HepG2 (cell line): Measurements from ENCODE around the gene ACVR1B. TPM values are rescaled to one million over a fixed set of nuclear protein-coding genes. Genes with fewer than 3 reads are reported as not detected.

Experiments used
- BATF2 ChIP-seq: sonication (generic); formaldehyde crosslinking; IDR thresholded peaks from 2 replicates; pipeline ENCODE4 v1.8.0; 2022; ENCODE audit warnings: mild to moderate bottlenecking, missing genetic modification reagents, moderate library complexity
- FIP1L1 ChIP-seq: fragments of 200-400 bp; formaldehyde crosslinking; IDR thresholded peaks from 2 replicates; pipeline ENCODE4 v1.6.1; 2018; ENCODE audit warnings: low read depth, mild to moderate bottlenecking, low read length, moderate library complexity, borderline replicate concordance; ENCODE audit not compliant: insufficient read depth
- HINFP ChIP-seq: sonication (generic); formaldehyde crosslinking; IDR thresholded peaks from 2 replicates; pipeline ENCODE4 v1.4.0; 2020; ENCODE audit warnings: low read depth, mild to moderate bottlenecking, missing genetic modification reagents
- IRF1 ChIP-seq: sonication (generic); formaldehyde crosslinking; IDR thresholded peaks from 2 replicates; pipeline ENCODE4 v1.4.0; 2020; ENCODE audit warnings: low read depth, mild to moderate bottlenecking, missing genetic modification reagents
- LBX2 ChIP-seq: sonication (generic); formaldehyde crosslinking; IDR thresholded peaks from 2 replicates; pipeline ENCODE4 v1.5.0; 2020; ENCODE audit warnings: missing genetic modification reagents, mild to moderate bottlenecking, borderline replicate concordance
- PATZ1 ChIP-seq: sonication (generic); formaldehyde crosslinking; IDR thresholded peaks from 2 replicates; pipeline ENCODE4 v1.4.0; 2020; ENCODE audit warnings: missing genetic modification reagents
- POLR2AphosphoS5 ChIP-seq: IDR thresholded peaks from 2 replicates; pipeline ENCODE4 v1.6.1; 2012; ENCODE audit warnings: low read depth, low read length
- PRDM4 ChIP-seq: sonication (generic); formaldehyde crosslinking; IDR thresholded peaks from 2 replicates; pipeline ENCODE4 v1.9.0; 2021; ENCODE audit warnings: missing genetic modification reagents, borderline replicate concordance
- RFXANK ChIP-seq: IDR thresholded peaks from 2 replicates; pipeline ENCODE4 v1.6.1; 2016
- USF2 ChIP-seq, 2 experiments: sonication (generic) in 1 of 2; formaldehyde crosslinking in 1 of 2; IDR thresholded peaks; 2 replicates each; pipeline versions ENCODE4 v1.5.1 to v1.6.1; 2011 to 2020; ENCODE audit warnings: borderline replicate concordance in 1 of 2, low read depth in 1 of 2, low read length in 1 of 2, mild to moderate bottlenecking in 1 of 2, missing genetic modification reagents in 1 of 2, moderate library complexity in 1 of 2
- ZFP41 ChIP-seq: sonication (generic); formaldehyde crosslinking; IDR thresholded peaks from 2 replicates; pipeline ENCODE4 v1.4.0; 2020; ENCODE audit warnings: mild to moderate bottlenecking, missing genetic modification reagents, borderline replicate concordance
- ZNF230 ChIP-seq: sonication (generic); formaldehyde crosslinking; IDR thresholded peaks from 2 replicates; pipeline ENCODE4 v1.4.0; 2020; ENCODE audit warnings: mild to moderate bottlenecking, missing genetic modification reagents
- ZNF816 ChIP-seq: sonication (generic); formaldehyde crosslinking; IDR thresholded peaks from 2 replicates; pipeline ENCODE4 v1.8.0; 2022; ENCODE audit warnings: missing genetic modification reagents, mild to moderate bottlenecking, borderline replicate concordance
- polyA plus RNA-seq, 8 experiments: library from polyadenylated mRNA; depleted of rRNA in 3 of 8; stranded (reverse) in 7 of 8; unstranded in 1 of 8; fragments of >200 nt; fragmentation: Illumina TruSeq in 4 of 8; extraction: Trizol in 4 of 8; gene quantifications; 2 replicates each; pipeline versions ENCODE4 v1.2.1 to v1.2.3, GENCODE V29; 2011 to 2016; ENCODE audit warnings: low read depth in 4 of 8, missing spikeins in 1 of 8, mixed read lengths in 1 of 8; ENCODE audit not compliant: insufficient read depth in 1 of 8
- total RNA-seq, 5 experiments: library from RNA; depleted of rRNA; stranded (reverse); fragments of >200 nt; fragmentation: Illumina TruSeq; extraction: Trizol; gene quantifications; 2 replicates each; pipeline ENCODE4 v1.2.3, GENCODE V29; 2016; ENCODE audit warnings: low read depth in 1 of 5

ACVR1B gene
- total and polyA plus RNA-seq, 2 of the 13 experiments (the other 11 are each of a cell fraction or from before 2014, with no cell fraction given) = 8.9 to 12.1 TPM

- TF ChIP-seq PATZ1 (CRISPR knock-in tag) = no peak
- 0 out of 2 replicates have a peak, but pooled peaks have one; percentile 18 for TF ChIP-seq ZNF230 (CRISPR knock-in tag)
- TF ChIP-seq POLR2AphosphoS5 = peak; percentile 41; the same call in 1 of the 2 replicates
- no peak for TF ChIP-seq BATF2 (CRISPR knock-in tag)
- no peak for TF ChIP-seq IRF1 (CRISPR knock-in tag)
- TF ChIP-seq FIP1L1 = no peak
- TF ChIP-seq RFXANK = no peak
- no peak for TF ChIP-seq ZFP41 (CRISPR knock-in tag)
- no peak for TF ChIP-seq LBX2 (CRISPR knock-in tag)
- no peak for TF ChIP-seq ZNF816
- TF ChIP-seq PRDM4 = no peak
- no peak for TF ChIP-seq USF2 (IDR thresholded peaks at IDR 0.05; ENCODE audit: low read depth, low read length)
- TF ChIP-seq USF2 (CRISPR knock-in tag; IDR thresholded peaks at IDR 0.05; ENCODE audit: borderline replicate concordance) = peak; percentile 66; the same call in 1 of the 2 replicates
- no peak for TF ChIP-seq HINFP (CRISPR knock-in tag)
Observed at GRCh38 chr12:52024845-52025230, 73.3 kb downstream of the ACVR1B start (continued).
